ENCODE measurements around the gene TCF7L2.

The TCF7L2 gene

DNA sequence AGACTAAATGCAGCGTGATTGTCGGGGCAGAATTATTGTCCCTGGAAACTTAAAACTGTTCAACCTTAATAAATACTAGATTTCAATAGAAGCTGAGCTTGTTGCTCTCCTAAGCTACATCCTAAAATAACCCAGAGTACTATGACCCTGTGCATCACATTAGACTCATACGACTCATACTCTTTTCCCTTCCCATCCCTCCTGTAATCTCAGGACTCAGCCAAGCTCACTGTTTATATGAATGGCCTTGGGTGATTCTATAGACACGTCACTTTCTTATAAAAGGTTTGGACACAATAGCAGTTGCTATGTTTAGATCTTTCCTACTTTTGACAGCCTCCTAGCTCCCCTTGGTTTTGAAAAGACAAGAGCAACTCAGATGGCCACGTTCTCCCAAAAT lies 17.2 kb downstream of the TCF7L2 start:
- no peak for DNase-seq

DNA sequence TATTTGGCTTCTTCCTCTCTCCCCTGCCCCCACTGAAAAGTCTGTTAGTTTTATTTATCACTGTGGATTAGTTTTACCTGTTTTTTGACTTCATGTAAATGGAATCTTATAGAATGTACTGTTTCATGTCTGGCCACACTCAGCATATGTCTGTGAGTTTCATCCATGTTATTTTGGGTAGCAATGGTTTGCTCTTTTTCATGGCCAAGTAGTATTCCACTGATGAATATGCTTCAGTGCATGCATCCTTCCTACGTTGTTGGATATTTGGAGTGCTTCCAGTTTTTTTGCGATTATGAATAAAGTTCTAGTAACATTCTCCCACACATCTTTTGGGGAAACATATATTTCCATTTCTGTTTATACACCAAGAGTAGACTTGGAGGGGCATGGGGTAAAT lies 19.1 kb downstream of the TCF7L2 start:
- no peak for DNase-seq

GRCh38 chr10:112969542-112969941 lies 19.5 kb downstream of the TCF7L2 start:
- DNase-seq = no peak

DNA sequence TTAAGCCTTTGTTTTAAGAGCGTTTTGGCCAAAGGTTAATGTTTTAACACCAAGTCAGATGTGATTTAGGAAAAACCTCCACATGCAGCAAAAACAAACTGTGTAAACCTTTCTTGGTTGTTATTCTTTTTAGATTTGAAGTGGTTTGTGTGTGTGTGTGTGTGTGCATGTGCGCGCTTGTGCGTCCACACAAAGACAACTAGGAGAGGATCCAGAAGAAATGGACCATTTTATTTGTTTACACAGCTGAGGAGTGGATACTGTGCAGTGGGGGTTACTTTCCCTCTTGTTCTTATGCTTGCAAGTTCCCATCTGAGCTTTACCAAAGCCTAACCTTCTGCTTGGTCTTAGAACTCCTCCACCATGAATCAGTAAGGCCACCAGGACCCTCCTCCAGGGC lies 20.0 kb downstream of the TCF7L2 start:
- no peak for DNase-seq

DNA sequence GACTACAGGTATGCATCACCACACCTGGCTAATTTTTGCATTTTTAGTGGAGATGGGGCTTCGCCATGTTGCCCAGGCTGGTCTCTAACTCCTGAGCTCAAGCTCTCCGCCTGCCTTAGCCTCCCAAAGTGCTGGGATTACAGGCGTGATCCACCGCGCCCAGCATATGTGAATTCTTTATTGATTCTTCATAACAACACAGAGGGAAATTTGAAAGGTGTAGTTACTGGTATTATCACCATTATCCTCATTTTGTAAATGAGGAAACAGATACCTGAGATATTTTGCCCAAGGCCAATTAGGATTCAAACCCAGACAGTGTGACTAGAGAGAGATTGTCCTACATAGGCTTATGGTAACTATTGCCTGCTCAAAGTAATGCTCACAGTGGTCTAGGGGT lies 22.6 kb downstream of the TCF7L2 start:
- DNase-seq = no peak

GRCh38 chr10:112973046-112973445 lies 23.0 kb downstream of the TCF7L2 start:
- DNase-seq = no peak

GRCh38 chr10:112973805-112974204 lies 23.8 kb downstream of the TCF7L2 start:
- no peak for DNase-seq

DNA sequence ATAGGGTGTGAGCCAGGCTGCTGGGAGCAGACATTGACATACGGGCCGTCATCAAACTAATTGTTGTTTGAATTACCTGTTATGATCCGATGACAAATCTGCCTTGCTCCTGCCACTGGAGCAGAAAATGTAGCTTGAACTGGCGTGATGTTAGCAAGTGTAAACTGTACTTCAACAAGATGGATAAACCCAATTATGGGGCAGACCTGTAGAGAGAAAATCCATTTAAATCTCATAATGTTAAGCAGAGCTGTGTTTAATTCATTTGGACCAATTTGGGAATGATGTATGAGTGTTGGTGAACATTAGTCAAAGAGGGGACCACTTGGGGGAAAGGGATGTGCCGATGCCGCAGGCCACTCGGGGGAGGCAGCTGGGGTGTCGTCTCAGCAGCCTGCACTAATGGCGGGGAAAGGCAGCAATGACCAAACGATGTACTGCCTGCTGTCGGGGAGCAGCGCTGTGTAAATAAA lies 27.4 kb downstream of the TCF7L2 start:
- DNase-seq = peak in 1 of 2 experiments; percentile 17

GRCh38 chr10:112979927-112980326 lies 29.9 kb downstream of the TCF7L2 start:
- DNase-seq = no peak

DNA sequence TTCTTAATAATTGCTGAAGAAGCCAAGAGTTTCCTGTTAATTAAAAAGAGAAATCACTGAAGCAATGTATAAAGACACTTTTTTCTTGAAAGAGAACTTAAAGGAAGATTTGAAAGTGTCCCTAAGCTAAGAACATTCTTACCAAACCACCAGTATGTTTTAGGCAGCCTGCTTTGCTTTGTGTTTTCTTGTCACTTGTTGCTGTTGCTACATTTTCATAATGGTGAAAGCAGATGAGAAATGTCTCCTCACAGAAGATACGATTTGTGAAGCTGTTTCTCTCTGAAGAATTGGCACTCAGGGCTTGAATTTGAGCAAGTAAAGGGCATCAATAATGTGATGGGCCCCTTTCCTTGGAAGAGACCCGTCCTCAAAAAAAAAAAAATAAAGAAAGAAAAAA lies 30.9 kb downstream of the TCF7L2 start:
- no peak for DNase-seq

- DNase-seq = no peak
Observed at GRCh38 chr10:112981553-112981952, 31.5 kb downstream of the TCF7L2 start.

GRCh38 chr10:112983444-112984056 lies 33.5 kb downstream of the TCF7L2 start:
- DNase-seq = no peak

DNA sequence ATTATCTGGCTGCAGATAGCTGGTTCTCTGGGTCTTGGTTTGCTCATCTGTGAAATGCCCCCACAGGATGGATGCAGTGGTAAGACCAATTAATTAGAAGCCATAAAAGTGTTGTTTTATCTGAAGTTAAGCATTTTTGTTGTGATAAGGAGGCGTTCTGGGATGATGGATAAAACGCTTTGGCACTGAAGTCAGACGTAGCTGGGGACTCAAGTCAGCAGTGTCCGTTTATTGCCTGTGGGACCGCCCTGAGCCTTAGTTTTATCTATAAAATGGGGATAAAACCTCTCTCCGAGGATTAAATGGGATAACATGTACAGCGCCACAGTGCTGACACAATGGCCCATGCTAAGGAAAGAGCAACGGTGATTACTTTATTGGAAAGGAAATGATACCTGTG lies 34.7 kb downstream of the TCF7L2 start:
- no peak for DNase-seq

DNA sequence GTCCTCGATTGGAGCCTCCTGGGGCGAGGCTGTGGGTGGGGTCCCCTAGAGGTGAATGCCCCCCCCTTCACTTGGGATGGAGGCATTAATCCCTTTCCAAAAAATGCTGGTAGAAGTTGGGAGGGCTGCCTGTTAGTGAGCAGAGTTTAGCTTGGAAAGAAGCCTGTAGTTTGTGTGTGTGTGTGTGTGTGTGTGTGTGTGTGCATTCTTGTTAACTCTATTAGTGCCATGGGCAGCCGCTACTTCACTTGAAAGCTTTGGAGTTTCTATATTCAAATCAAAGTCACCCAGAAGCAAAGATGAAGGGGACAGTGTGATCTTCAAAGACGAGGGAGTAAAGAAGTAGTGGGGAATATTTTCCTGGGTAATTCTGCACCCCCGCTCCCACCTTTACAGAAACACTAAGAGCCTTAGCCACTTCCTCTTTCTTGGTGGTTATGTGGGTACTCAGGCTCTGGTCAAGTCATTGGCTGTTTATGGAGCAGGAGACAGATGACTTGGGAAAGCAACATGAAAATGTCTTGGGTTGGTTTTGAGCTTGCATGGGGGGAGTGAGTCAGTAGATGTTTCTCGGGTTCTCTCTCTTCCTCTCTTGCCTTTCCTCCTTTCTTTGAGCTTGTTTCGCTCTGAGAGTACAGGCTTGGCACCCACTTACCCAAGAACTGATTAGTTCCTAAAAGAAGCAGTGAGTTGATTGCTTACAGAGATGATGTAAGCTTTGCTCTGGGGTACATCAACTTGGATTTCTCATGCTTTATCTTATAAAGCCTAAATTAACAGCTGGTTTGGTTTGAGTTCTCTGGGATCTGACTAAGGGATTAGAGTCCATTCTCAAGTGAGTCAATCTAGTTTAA lies 35.9 kb downstream of the TCF7L2 start:
- no peak for DNase-seq

DNA sequence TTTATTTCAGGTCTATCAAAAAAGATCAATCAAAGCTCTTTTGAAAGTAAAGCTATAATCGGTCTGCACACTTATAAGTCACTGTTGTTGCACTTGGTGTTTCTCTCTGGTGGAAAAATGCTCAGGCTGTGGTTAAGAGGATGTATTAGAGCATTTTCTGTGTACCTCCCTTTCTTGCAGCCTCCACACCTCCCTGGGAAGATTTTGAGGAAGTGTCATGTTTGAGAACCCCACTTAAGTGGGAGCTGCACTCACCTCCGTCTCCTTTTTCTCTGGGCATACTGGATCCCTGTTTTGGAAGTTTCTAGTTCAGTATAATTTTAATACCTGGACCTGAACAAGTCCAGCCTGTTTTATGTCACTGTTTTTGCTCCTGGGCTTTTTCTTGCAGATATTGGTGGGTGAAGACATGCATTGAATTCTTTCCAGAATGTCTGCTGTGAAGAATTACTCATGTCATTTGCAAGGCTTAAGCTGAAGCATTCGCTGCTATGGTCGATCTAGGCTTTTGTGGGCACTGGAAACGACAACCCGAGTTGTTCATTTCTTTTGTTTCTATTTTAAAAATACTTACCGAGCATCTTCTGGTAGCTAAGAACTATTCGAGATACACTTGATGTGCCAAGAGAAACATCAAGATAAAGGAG lies 36.6 kb downstream of the TCF7L2 start:
- no peak for DNase-seq

- DNase-seq = no peak
Observed at GRCh38 chr10:112988839-112989406, 38.9 kb downstream of the TCF7L2 start.

- no peak for DNase-seq
Observed at GRCh38 chr10:112989826-112990225, 39.8 kb downstream of the TCF7L2 start.

DNA sequence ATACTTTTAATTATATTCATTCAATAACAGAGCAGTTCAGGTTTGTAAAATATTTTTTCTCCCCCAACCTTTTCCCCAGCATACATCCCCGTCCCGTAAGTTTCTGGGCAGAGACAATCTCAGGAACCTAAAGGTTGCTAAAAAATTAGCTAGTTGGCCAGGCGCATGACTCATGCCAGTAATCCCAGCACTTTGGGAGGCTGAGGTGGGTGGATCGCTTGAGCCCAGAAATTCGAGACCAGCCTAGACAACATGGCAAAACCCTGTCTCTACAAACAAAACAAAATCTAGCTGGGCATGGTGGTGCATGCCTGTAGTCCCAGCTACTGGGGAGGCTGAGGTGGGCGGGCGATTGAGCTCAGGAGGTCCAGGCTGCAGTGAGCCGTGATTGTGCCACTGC lies 40.2 kb downstream of the TCF7L2 start:
- no peak for DNase-seq

DNA sequence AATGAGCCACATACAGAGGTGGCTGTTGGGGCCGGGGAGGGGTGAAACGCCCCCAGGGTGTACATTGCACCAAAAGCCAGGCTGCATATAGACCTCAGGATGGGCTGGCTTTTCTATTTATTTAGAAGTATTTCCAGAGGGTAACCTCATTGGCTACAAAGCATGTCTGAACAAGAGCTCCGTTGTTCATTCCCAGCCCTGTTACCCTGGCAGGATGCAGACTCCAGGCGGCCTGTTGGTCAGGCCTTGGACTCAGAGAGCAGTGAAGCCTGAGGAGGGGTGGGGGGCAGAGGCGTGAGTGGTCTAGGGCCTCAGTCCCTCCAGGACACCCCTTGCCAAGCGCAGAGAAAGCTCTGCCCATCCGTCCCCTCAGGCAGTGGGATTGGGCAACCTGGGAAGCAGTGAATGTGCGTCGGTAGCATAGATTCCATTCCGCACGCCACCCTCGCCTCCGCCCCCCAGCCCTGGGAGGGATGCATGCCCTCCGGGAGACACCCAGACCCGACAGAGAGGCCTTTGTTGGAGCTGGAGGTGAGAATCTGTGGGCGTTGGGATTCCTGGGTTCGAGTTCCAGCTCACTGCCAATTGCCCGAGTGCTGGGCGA lies 41.9 kb downstream of the TCF7L2 start:
- no peak for DNase-seq

DNA sequence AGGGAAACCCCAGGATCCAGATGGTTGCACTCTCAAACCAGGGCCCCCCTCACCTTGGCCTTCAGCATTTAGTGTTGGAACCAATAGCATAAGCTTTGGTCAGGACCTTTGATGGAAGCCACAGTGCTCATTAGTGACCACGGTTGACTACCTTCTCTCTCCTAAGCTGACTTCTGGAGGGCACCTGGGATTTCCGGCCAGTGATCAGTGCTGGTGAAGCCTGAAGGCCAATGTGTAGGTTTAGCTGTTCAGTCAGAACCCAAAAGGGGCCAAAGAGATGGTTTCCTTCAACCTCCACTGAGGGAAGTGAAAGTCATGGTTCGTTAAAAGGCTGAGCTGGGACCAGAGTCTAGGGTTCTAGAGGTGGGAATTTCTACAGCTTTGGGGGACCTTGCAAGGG lies 46.4 kb downstream of the TCF7L2 start:
- DNase-seq = no peak

DNA sequence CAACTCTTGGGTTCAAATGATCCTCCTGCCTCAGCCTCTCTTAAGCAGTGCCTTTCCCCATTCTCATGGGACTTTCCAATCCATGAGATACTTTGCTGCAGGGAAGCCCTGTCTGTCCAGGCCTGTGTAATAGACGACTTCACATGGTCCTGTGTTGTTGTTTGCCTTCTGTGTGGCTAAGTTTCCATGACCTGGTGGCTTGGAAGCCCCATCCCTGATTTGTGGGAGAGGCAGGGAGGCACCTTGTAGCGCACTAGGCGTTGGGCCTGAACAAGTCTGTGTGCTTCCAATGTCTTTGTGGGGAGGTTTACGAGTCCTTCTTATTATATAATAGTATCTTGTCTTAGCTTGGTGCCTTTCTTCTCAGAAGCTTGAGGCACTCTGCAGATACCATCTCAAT lies 49.1 kb downstream of the TCF7L2 start:
- no peak for DNase-seq

- DNase-seq = no peak
Observed at GRCh38 chr10:113000442-113000841, 50.4 kb downstream of the TCF7L2 start.
